Daoy (cell line): ENCODE results near the gene GRM4. TPM values are rescaled to one million over a fixed set of nuclear protein-coding genes. Genes with fewer than 3 reads are reported as not detected.

Experiments used
- DNase-seq: peaks from one replicate; pipeline ENCODE4 v3.0.0-alpha.2; 2015; ENCODE audit warnings: low read depth
- total RNA-seq: library from RNA; depleted of rRNA; stranded (reverse); fragments of >200 nt; shearing (Covaris generic); gene quantifications from 2 replicates; pipeline ENCODE4 v1.2.3, GENCODE V29; 2014

GRM4 gene
- total RNA-seq, 1 experiment from 2014 or later: 0.06 TPM

DNA sequence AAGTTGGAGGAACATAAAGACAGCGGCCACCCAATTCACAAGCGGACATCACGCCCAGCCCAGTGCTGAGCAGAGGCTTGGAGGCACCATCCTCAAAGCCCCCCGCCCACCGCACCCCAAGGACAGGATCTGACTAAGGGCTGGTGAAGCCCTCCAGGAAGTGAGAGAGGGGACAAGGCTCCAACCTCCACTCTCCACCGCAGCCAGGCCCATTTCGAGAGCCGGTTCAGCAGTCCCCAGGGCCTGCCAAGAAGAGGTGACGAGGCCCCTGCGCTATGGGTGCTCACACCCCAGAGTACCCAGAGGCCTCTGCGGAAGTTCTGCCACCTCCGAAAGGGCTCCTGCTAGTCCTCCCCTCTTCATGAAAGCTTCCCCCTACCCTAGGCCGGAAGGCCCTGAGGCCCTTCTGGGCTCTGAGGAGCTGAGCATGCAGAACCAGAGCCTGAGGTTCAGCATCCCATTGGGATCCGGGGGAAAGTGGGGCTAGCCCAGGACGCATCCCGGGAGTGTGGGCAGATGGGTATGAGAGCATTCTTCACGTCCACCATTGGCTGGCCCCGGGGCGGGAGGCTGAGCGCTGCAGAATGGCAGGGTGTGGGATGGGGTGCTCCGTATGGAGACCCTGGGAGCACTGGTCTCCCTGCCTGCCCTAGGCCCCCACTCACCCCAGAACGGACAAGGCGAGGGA lies 2.5 kb downstream of the GRM4 start:
- DNase-seq: no peak

DNA sequence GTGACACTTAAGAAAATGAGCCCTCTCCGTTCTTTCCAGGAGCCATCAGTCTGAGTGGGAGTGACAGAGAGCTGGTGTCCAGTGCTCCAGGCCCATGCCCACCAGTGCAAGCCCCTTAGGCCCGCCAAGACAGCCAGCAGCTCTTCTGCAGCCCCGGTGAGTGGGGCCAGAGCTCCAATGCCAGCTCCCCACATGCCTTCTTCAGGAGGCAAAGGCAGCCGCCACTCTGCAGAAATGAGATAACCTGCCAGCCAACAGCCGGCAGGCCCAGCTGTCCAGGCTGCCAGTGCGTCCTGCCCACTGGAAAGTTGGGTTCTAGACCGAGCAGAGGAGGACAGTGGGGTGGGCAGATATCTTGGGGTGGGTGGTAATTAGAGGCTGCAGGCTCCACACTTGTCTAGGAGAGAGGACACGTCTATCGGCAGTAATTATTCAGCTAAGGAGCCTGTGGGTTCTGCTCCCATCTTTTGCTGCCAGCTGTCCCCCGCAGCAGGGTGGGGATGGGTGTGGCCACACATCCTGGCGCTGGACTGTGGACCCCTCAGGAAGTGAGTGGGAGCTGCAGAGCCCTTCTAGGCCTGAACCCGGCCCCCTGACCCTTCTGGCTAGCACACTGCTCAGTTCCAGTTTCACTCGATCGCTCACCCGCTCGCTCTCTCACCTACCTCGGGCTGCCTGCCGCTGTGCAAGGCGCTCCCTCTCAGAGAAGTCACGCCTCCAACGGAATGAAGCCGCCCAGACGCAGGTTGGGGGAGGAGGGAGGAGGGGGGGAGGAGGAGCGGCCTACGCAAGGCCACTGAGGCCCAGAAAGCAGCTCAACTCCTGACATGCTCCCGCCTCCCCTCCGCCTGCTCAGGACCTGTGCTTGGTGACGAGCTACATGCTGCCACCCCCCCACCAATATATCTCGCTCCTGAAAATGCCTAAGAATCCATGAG lies 3.6 kb downstream of the GRM4 start:
- no peak for DNase-seq

DNA sequence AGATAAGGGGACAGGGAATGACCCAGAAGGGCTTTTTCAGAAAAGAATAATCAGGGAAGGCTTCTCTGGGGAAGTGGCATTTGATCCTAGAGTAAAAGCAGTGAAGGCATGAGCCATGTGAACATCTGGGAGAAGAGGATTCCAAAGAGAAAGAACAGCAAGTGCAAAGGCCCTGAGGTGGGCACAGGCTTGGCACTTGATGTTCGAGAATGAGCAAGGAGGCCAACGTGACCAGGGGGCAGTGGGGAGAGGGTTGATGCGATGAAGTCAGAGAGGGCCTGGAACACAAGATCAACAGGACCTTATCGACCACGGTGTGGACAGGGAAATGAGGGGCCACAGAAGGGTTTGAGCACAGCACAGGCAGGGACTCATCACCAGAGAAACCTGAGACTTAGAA lies 5.8 kb downstream of the GRM4 start:
- no peak for DNase-seq

DNA sequence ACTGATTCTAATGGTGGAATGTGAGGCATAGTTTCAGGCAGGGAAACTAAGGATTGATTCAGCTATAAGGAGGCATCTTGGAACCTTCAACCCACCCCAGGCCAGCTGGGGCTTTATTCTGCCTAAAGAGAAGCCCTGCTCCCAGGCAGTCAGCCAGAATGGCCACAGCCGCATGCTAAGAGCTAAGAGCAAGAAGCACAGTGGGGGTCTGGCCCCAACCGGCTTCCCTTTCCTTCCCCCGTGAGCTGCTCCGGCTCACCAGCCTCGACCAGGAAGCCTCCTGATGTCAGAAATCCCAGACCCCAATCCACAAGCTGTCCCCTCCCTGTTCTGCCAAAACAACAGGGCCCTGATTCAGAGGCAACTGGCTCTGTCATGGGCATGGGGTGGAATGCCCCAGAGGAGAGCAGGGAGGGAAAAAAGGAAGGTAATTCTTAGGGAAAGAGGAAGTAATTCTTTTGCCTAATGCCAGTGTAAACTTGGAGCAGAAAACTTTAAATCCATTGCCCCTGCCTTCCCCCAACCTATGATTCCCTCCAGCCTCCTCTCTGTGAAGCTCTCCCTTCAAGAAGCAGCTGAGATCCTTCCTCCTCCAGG lies 6.9 kb downstream of the GRM4 start:
- no peak for DNase-seq

DNA sequence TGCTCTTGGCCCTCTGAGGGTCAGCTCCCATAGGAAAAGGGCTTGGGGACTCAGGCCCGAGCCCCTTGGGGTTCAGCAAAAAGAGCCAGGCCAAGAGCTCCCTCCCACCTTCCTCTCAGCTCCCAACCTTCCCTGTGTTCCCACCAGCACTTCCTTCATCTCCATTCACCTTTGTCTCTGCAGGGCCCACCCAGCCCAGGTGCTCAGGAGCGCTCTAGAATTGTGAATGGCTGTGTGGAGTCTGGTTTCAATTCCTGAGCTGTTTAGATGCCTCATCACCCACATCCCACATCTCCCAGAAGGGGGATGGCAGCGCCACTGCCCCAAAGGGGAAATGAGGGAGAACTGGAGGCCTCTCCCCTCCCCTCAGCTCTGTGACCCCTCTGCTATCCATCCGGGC lies 7.7 kb downstream of the GRM4 start:
- DNase-seq: no peak

DNA sequence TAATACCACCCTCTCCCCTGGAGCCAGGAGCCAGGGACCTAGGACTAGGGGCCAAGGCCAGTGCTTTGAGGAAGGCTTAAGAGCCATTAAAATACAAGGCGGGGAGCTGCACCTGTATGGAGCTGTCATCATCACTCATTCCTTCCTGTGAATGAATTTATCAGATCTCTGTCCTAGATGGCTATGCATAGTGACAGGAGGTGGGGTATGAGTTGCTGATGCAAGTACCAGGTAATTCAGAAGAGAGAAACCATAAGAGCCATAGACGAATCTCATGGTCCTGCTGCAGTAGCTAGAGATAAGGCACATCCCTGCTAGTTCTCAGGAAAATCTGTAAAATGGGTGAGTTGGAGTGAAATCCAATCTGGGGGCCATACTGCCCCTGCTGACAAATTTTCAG lies 10.3 kb downstream of the GRM4 start:
- DNase-seq: no peak

DNA sequence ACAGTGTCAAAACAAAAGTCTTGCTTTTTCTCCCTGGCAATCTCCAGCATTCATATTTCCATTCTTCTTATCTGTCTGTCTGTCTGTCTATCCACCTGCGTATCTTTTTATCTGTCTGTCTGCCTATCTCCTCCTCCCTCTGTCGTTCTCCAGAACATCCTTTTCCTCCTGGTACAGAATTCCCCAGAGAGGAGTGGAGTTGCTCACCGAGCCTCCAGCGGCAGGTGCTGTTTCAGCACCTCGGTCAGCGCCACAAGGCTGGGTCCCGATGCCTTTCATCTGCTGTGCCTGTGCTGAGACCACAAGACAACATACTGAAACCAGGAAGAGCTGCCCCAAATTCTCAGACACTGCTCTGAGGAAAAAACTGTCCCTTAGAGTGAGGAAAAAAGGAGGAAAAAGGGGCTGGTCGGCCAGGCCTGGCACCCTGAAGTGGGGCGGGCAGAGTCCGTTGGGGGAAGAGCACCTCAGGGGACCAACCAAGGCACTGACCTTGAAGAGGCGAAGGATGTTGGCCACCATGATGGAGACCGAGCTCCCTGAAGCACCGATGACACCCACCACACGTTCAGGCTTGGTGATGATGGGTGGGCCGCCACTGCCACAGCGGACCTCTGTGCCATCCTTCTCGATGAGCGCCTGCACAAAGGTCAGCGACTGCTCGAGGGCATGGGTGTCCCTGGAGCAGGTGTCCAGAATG lies 13.3 kb downstream of the GRM4 start:
- peak; percentile 75 for DNase-seq

DNA sequence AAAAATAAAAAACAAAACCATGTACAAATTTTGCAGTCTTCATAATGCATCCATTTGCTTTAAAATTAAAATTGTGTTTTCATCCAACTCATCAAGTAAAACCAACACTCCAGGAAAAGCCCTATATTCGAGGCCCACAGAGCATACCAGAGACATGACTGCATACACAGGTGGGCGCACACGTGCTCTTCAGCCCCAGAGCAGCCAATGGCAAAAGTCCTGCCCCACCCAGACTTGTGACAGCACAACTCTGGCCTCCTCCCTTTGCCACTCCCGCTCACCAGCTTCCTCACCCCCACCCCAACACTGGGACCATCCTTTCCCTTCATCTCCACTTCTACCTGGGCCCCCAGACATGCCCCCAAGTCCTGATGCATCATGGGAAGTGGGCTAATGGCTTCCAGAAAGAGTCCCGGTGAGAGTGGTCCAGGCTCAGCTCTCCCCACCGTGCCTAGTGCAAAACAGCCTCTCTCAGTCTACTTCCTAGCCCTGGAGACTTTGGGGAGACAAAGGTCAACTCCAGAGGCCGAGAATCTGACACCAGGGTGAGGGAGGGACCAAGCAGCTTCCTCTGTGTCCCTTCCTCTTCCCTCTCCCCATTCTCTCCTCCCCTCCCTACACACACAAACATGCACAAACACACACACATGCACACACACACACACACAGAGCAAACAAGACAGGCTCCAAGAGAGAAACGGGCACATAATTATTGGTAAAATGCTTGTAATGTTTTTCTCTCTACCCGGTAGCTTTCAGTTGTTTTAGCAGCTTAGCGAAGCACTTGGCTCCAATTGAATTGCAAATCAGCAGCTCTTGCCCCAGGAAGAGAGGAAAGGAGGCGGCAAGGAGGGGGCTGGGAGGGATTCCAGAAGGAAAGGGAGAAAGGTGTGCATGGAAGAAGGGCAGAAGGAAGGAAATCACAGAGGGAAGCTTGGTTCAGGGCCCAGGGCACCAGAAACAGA lies 14.3 kb downstream of the GRM4 start:
- DNase-seq: no peak

DNA sequence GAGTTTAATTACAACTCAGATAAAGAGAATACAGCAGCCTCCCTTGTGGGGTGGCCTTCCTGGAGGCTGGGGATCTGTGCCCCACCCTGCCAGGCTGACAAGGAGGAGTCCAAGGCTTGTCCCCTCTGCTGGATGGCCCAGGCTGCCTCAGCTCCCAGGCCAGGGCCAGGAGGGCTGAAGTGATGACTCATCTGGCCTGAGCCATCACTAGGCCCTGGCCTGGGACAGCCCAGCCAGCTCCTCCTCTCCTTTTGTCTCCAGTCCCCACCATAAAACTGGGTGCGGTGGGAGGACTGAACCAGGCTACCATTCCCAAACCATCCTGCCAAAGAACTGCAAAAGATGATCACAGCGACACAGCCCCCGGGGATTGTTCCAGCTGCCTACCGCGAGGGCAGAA lies 15.0 kb downstream of the GRM4 start:
- no peak for DNase-seq

DNA sequence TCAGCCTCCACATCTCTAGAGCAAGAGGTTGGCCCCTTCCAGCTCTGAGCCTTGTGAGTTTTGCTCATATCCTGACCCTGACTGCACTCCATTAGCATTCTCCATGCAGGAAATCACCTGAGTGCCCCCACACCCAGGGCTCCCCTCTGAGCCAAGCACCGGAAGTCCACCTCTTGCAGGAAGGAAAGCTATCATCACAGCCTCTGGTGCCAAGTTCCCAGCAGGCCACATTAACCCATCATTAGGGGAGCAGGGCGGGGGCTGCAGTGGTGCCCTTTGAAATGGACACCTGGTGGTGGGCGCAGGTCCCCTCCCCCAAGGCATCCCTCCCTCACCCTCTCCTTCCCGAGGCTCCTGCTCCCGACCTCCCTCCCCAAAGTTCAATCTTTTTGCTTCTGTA lies 16.1 kb downstream of the GRM4 start:
- DNase-seq: no peak

DNA sequence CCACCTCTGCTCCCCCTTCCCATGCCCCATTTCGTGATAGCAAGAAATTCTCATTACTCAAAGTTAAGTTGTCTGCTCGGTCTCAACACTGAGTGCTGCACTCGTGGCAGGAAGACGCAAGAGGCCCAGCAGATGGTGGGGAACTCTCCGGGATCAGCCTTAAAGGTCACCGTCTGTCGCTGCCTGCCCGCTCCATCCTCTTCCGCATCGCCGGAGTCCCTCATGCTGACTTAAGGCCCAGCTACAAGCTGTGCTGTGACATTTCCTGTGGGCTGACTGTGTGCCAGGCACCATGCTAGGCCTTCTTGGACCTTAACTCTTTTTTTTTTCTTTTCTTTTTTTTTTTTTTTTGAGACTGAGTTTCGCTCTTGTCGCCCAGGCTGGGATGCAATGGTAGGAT lies 17.8 kb downstream of the GRM4 start:
- no peak for DNase-seq

DNA sequence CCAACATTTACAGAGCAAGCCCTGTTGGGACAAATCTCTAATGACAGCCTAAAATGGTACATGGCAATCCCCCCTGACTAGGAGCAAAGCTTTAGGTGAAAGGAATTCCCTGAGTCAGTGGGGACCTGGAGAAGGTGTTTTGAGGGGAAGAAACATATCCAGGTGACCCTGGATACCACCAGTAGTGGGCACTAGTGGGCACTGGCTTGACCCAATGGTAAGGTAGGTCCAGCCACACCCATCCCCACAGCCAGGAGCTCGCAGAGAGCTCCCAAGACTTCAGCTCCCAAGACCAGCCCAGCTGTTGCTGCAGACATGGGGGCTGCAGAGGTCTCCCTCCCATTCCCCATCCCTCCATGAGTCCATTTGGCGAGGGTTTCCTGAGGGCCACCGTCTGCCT lies 19.5 kb downstream of the GRM4 start:
- no peak for DNase-seq

DNA sequence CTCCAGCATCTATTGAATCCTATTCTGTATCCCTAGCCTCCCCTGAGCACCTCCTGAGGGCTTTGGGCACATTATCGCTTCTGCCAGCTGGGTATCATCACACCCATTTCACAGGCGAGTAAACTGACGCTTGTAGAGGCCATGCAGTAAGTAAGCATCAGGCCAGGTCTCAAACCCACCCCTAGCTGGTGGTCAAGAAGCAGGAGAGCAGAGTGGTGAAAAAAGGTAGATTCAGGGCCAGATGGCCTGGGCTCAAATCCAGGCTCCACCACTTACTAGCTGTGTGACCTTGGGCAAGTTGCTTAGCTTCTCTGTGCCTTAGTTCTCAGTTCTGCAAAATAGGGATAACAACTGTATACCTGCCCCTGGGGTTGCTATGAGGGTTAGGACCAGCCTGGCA lies 19.9 kb downstream of the GRM4 start:
- DNase-seq: no peak

DNA sequence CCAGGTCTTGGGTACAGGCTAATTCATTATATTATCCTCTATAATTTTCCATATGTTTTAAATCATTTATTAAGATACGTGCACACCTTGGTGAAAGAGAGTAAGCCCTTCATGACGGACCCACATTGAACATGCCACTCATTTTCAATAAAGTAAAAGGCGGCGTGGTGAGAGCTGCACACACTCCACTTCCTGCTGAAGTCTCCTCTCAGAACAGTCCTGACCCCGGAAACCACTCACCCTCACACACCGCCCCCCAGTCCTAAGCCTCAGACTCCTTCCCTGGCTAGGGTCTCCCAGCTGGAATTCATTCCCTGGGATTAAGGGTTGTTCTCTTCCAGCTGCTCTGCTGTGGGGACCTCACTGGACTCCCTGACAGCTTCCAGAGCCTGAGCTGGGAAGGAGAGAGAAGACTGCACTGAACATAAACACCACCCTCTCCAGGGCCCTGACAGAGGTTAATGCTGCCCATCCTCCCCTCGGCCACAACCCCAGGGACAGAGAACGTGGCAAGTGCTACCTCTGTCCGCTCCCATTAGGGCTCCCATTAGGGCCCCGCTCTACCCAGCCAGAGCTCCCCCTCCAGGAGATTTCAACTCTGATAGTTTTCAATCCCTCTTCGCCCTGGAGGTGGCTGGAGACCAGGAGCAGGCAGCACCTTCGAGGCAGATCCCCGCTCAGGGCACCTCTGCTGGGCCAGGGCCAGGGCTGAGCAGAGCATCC lies 24.8 kb downstream of the GRM4 start:
- no peak for DNase-seq

DNA sequence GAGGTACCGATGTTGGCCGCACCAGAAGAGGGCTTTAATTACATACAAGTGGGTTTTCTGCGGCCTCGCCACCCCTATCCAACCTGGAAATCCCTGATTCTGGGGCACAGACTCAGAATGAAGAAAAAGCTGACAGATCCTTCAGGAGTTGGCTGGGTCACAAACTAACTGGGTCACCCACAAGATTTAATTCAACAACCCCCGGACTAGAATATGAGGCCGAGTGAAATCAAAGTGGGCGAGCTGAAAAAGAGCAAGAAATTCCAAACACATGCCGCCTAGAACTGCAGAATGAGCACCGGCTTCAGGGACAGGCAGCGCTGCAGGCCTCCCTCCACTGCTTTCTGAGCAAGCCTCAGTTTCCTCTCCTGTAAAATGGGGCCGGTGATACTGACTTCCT lies 30.0 kb downstream of the GRM4 start:
- DNase-seq: no peak

DNA sequence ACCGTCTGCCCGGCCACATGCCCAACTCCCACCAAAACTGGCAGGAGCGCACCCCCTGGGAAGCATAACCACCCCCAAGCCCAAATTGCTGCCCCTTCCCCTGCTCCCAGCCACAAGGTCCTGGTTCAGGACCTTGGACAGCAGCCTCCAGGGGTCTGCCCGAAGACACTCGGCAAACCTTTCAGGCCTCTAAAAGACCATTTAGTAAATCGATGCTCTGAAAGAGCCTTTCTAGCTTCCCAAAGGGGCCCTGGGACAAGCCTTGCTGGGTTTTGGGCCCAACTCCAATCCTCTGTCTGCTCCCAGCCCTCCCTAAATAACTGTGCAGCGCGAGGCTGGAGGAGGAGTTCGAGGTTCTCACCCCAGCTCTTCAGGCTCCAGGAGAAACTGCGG lies 30.5 kb downstream of the GRM4 start:
- DNase-seq: peak; percentile 36

DNA sequence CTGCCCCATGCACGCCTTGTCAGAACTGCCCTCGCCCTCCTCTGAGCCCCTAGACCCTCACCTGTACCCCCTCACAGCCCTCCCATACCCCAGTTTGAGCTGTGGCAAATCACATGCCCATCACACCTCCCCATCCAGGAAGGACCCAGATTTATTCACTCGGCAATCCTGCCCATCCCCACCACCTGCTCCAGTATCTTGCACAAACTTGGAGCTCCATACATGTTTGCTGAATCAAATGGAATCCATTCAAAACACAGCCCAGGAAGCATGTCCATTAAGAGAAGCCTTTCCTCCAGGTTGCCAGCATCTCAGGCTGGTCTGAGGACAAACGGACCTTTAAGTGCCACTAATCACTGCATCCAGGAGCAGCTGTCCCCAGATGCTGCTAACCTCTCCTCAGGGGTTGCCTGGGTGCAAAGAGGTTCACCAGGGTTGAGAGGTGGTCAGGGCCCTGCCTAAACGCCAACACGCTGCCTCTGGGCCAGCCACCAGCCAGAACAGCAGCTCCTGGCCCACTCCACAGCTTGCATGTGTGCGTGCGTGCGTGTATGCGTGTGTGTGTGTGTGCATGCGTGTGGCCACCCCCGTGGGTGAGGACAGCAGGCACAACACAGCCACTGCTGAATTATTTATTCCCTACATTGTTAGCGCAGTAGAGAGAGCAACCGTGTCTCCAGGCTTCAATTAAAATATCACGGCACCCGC lies 31.0 kb downstream of the GRM4 start:
- DNase-seq: no peak

DNA sequence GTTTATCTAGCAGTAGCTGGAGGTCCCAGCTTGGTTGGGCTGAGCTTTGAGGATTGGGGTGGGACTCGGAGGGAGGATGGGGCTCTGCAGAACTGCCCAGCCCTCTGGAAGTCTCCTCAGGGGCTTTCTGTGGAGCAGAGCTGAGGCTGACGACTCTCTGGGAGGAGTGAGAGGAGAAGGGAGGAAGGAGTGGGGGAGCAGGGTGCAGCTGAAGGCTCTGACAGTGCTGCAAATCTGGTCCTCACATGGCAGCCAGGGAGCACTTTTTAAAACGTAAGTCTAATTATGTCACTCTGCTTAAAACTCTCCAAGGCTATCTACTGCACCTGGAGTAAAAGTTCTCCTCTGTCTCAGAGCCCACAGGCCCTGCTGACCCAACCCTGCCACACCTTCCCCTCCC lies 32.4 kb downstream of the GRM4 start:
- DNase-seq: no peak

DNA sequence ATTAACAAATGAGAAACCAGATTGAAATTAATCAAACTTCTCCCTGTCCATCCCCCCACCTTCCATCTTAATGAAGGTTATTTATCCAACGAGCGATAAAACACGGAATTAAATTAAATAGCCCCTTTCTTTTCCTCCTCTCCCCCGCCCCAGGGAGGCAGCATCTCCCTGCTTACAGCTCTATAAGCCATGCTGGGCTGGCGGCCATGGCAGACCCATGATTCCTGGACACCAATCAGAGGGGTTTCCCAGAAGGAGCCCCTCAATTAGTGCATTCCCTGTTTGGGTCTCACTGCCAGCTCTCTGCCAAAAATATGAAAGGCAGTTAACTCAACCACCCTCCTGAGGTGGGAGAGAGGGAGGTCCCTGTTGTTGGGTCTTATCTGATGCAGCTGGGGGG lies 33.8 kb downstream of the GRM4 start:
- DNase-seq: no peak

DNA sequence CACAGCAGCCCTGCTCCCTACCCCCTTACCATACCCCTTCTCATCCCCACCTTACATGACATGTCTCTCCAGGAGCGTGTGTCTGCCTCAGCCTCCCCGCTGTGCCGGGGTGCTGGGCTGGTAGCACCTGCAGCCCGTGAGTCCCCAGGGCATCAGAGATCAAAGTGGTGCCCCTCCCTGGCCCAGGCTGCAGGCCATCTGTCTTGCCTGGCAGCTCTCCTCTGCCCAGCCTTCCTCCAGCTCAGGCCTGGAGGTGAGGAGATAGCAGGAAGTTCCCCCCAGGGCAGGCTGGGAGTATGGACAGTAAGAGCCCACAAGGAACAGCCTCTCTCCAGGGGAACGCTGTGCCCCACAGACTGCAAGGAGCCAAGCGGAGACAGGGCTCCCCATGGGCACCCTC lies 35.3 kb downstream of the GRM4 start:
- DNase-seq: no peak
